Stomach (tissue), 9 donors: Measurements from ENCODE around the gene FDX2. TPM values are rescaled to one million over a fixed set of nuclear protein-coding genes. Genes with fewer than 3 reads are reported as not detected.
A peak's percentile ranks its signal among the peaks of the same experiment; 100 is the strongest.

Source experiments
- DNase-seq, 2 donors: peaks; one replicate each; pipeline versions ENCODE4 v3.0.0 to v3.0.0-alpha.2; 2013 to 2019
- H3K27ac ChIP-seq, 5 donors: fragments of 200-600 bp in 4 of 5; sonication (generic) in 4 of 5; one replicate each; pipeline ENCODE4 v1.5.1; 2013 to 2019; ENCODE audit warnings: mild to moderate bottlenecking in 1 of 5, moderate library complexity in 1 of 5
- H3K27me3 ChIP-seq, 3 donors: fragments of 200-600 bp; sonication (generic); one replicate each; pipeline ENCODE4 v1.5.1; 2017 to 2019; ENCODE audit warnings: mixed run types in 1 of 3
- H3K36me3 ChIP-seq, 4 donors: fragments of 200-600 bp; sonication (generic); 1 replicate in 3 of 4; 2 replicates in 1 of 4; pipeline ENCODE4 v1.5.1; 2016 to 2019
- H3K4me1 ChIP-seq, 4 donors: fragments of 200-600 bp; sonication (generic); one replicate each; pipeline ENCODE4 v1.5.1; 2016 to 2019
- H3K4me3 ChIP-seq, 4 donors: fragments of 200-600 bp; sonication (generic) in 3 of 4; one replicate each; pipeline ENCODE4 v1.5.1; 2016 to 2019; ENCODE audit warnings: mild to moderate bottlenecking in 1 of 4
- H3K9me3 ChIP-seq, 4 donors: fragments of 200-600 bp; sonication (generic); one replicate each; pipeline ENCODE4 v1.5.1; 2016 to 2019
- CTCF ChIP-seq, 7 experiments: fragments of 450-650 bp in 4 of 7; fragments of 200-600 bp in 3 of 7; sonication (generic) in 3 of 7; IDR thresholded peaks; one replicate each; pipeline ENCODE4 v1.5.1; 2016 to 2019; ENCODE audit warnings: antibody characterized with exemption in 7 of 7, control low read depth in 2 of 7, mild to moderate bottlenecking in 1 of 7
- EP300 ChIP-seq: sonication (generic); formaldehyde crosslinking; IDR thresholded peaks from one replicate; pipeline ENCODE4 v1.6.1; 2017; ENCODE audit warnings: antibody characterized with exemption
- POLR2A ChIP-seq, 4 donors: fragments of 450-650 bp; IDR thresholded peaks; one replicate each; pipeline ENCODE4 v1.6.1; 2016; ENCODE audit warnings: antibody characterized with exemption in 4 of 4, control low read depth in 2 of 4, mild to moderate bottlenecking in 1 of 4, moderate library complexity in 1 of 4
- POLR2AphosphoS5 ChIP-seq, 3 donors: sonication (generic); formaldehyde crosslinking; IDR thresholded peaks; one replicate each; pipeline ENCODE4 v1.6.1; 2016; ENCODE audit warnings: antibody characterized with exemption in 3 of 3
- WGBS, 5 donors: extraction: QIAGEN DNeasy Blood & Tissue Kit in 3 of 5; methylation state at CpG; one replicate each; pipeline versions ENCODE4 v1.1.5 to v1.1.7; 2013 to 2018; 5-methylcytosine and 5-hydroxymethylcytosine counted together
- intact Hi-C: fragments of 100-400 bp; cut with DNase I; formaldehyde crosslinking; loops from one replicate; pipeline ENCODE4 v1.15.1; 2023; ENCODE audit warnings: low total_unique reads
- polyA plus RNA-seq, 3 donors: library from polyadenylated mRNA; stranded (reverse); fragments of 200-250 nt; gene quantifications; one replicate each; pipeline ENCODE4 v1.2.3, GENCODE V29; 2013
- total RNA-seq, 5 donors: library from RNA; depleted of rRNA; stranded (reverse); fragments of >200 nt; gene quantifications; one replicate each; pipeline versions ENCODE4 v1.1.0 to v1.2.3, GENCODE V29; 2014 to 2016
- donor health status: healthy with polysubstance abuse.
- donor health status: Bipolar disorder and iron deficiency.
- donor health status: healthy.

The FDX2 gene
- total and polyA plus RNA-seq, 8 donors = 0.89 to 54.3 (median 28.8) TPM; not detected in 1

- H3K4me3 ChIP-seq = peak overlapping the region; percentile 33 to 51 (median 43)
Measured at GRCh38 chr19:10291554-10292205, 24.1 kb downstream of the FDX2 start.

DNA sequence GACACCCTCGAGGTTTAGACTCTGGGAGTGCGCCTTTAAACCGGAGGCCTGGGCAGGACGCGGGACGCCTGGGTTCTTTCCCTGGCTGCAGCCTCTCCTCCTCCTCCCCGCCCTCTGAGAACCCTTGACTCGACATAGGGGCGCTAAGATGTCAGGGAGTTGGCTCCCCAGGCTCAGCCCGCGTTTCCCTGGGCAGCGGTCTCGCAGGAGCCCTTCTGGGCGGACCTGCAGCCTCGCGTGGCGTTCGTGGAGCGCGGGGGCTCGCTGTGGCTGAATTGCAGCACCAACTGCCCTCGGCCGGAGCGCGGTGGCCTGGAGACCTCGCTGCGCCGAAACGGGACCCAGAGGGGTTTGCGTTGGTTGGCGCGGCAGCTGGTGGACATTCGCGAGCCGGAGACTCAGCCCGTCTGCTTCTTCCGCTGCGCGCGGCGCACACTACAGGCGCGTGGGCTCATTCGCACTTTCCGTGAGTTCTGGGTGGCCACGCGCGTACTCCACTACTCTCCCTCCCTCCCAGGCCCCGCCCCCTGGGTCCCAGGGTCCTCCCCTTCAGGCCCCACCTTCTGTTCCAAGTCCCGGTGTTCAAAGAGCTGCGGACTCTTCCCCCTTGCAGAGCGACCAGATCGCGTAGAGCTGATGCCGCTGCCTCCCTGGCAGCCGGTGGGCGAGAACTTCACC is 24.8 kb downstream of the FDX2 start:
- Histone ChIP-seq H3K9me3 (no peaks in the 10 kb centered on the region), H3K36me3 (peaks cover 0 to 2% (median under 1%) of the 10 kb centered on the region in 4 donors), H3K27ac (peak overlapping the region in 2 of 5 donors; percentile 11 to 34), H3K4me3 (peak overlapping the region; percentile 33 to 51 (median 43)), H3K27me3 (peaks cover 45 to 97% (median 93%) of the 10 kb centered on the region in 3 donors), H3K4me1 (peaks cover 62 to 97% (median 93%) of the 10 kb centered on the region in 4 donors)
- 1 to 2% (median 1%) methylated on average over 18 to 57 of the region's 57 CpGs for WGBS, 5 donors
- intact Hi-C loops = no loop called here
- no peak for TF ChIP-seq EP300
- TF ChIP-seq CTCF (IDR thresholded peaks at IDR 0.05) = no peak
- TF ChIP-seq POLR2A (IDR thresholded peaks at IDR 0.05) = no peak
- no peak for TF ChIP-seq POLR2AphosphoS5 (IDR thresholded peaks at IDR 0.05)
- DNase-seq = peak; percentile 48 to 70

More at GRCh38 chr19:10291554-10292205, 24.1 kb downstream of the FDX2 start:
- Histone ChIP-seq H3K4me1 (peaks cover 65 to 97% (median 92%) of the 10 kb centered on the region in 4 donors), H3K9me3 (no peaks in the 10 kb centered on the region), H3K27ac (peak overlapping the region in 2 of 5 donors; percentile 11 to 34), H3K27me3 (peaks cover 49 to 100% (median 100%) of the 10 kb centered on the region in 3 donors), H3K36me3 (no peaks in the 10 kb centered on the region)
- intact Hi-C loops = no loop called here
- TF ChIP-seq POLR2A (IDR thresholded peaks at IDR 0.05) (no peak), EP300 (no peak), POLR2AphosphoS5 (IDR thresholded peaks at IDR 0.05) (no peak), CTCF (IDR thresholded peaks at IDR 0.05) (no peak)
- WGBS, 5 donors = 0 to 2% (median 2%) methylated on average over 28 to 49 of the region's 49 CpGs
- DNase-seq = no peak

- TF ChIP-seq POLR2A (IDR thresholded peaks at IDR 0.05) = no peak
- Histone ChIP-seq H3K27me3 (peaks cover 41 to 92% (median 87%) of the 10 kb centered on the region in 3 donors), H3K27ac (no peak overlapping the region), H3K9me3 (no peaks in the 10 kb centered on the region), H3K4me3 (peak overlapping the region; percentile 33 to 51 (median 43)), H3K4me1 (peaks cover 59 to 94% (median 88%) of the 10 kb centered on the region in 4 donors), H3K36me3 (peaks cover 0 to 8% (median 6%) of the 10 kb centered on the region in 4 donors)
- no peak for DNase-seq
- 1 to 2% (median 2%) methylated on average over 30 of the region's 30 CpGs for WGBS, 5 donors
- intact Hi-C loops = no loop called here
Measured at GRCh38 chr19:10290357-10290875, 25.4 kb downstream of the FDX2 start.

- DNase-seq = no peak
- no peaks in the 10 kb centered on the region for H3K9me3 ChIP-seq
- TF ChIP-seq CTCF (IDR thresholded peaks at IDR 0.05) = no peak
- TF ChIP-seq POLR2AphosphoS5 (IDR thresholded peaks at IDR 0.05) = no peak
- no peak for TF ChIP-seq EP300
- TF ChIP-seq POLR2A (IDR thresholded peaks at IDR 0.05) = no peak
- 0 to 3% (median 1%) methylated on average over 16 to 45 of the region's 45 CpGs for WGBS, 5 donors
- peaks cover 53 to 89% (median 83%) of the 10 kb centered on the region in 4 donors for H3K4me1 ChIP-seq
- H3K27ac ChIP-seq = no peak within 1 kb of the TSS
- H3K27me3 ChIP-seq = peaks cover 37 to 92% (median 82%) of the 10 kb centered on the region in 3 donors
- intact Hi-C loops = no loop called here
- peak within 1 kb of the TSS; percentile 33 to 51 (median 43) for H3K4me3 ChIP-seq
- H3K36me3 ChIP-seq = peaks cover 0 to 13% (median 11%) of the 10 kb centered on the region in 4 donors
Measured at GRCh38 chr19:10289836-10290356, 25.9 kb downstream of the FDX2 start, which contains the start of gene ICAM5. Gene ICAM5 (plus strand): TSS chr19:10289952. CDS start chr19:10290044, 92 bp downstream.
